ENCODE data around the gene MYO1D. TPM values are rescaled to one million over a fixed set of nuclear protein-coding genes. Genes with fewer than 3 reads are reported as not detected.
A peak's percentile ranks its signal among the peaks of the same experiment; 100 is the strongest.

MYO1D gene
- total RNA-seq, 2 donors from 2014 or later = 42.9 to 43.7 TPM

- Histone ChIP-seq H3K4me3 (ENCODE audit: low read length) (no peak overlapping the region), H3K27me3 (ENCODE audit: control insufficient read depth, insufficient read depth, low read length, poor library complexity, severe bottlenecking) (no peaks in the 10 kb centered on the region), H3K36me3 (ENCODE audit: control insufficient read depth, insufficient read depth, low read length) (peaks cover 33% of the 10 kb centered on the region), H3K27ac (ENCODE audit: low read depth, low read length) (no peak overlapping the region), H3K4me1 (ENCODE audit: control insufficient read depth, insufficient read depth, low read length) (no peaks in the 10 kb centered on the region), H3K9ac (ENCODE audit: extremely low read depth, low read length, poor library complexity, severe bottlenecking) (no peak overlapping the region), H3K9me3 (ENCODE audit: control insufficient read depth, low read length) (peaks cover 35% of the 10 kb centered on the region)
- 92 to 93% methylated on average over 5 to 13 of the region's 13 CpGs for WGBS, 2 experiments (ENCODE audit: insufficient coverage in 1 of 2, insufficient read length in 1 of 2)
- peak; percentile 52 for DNase-seq
- Mint-ChIP-seq H3K9me3 (peaks cover 5% of the 10 kb centered on the region), H3K4me1 (no peaks in the 10 kb centered on the region), H3K27ac (no peak overlapping the region), H3K36me3 (ENCODE audit: low read depth) (peaks cover 34% of the 10 kb centered on the region), H3K27me3 (ENCODE audit: insufficient read depth) (no peaks in the 10 kb centered on the region), H3K4me3 (no peak overlapping the region)
- TF ChIP-seq, protein P1, sequence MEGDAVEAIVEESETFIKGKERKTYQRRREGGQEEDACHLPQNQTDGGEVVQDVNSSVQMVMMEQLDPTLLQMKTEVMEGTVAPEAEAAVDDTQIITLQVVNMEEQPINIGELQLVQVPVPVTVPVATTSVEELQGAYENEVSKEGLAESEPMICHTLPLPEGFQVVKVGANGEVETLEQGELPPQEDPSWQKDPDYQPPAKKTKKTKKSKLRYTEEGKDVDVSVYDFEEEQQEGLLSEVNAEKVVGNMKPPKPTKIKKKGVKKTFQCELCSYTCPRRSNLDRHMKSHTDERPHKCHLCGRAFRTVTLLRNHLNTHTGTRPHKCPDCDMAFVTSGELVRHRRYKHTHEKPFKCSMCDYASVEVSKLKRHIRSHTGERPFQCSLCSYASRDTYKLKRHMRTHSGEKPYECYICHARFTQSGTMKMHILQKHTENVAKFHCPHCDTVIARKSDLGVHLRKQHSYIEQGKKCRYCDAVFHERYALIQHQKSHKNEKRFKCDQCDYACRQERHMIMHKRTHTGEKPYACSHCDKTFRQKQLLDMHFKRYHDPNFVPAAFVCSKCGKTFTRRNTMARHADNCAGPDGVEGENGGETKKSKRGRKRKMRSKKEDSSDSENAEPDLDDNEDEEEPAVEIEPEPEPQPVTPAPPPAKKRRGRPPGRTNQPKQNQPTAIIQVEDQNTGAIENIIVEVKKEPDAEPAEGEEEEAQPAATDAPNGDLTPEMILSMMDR (conservative IDR thresholded peaks at IDR 0.05) = no peak
These were observed 145.2 kb downstream of the MYO1D start for GRCh38 chr17:32731556-32732295.

- no peaks in the 10 kb centered on the region for H3K4me1 ChIP-seq (ENCODE audit: control insufficient read depth, insufficient read depth, low read length)
- Mint-ChIP-seq H3K4me3 (no peak overlapping the region), H3K4me1 (no peaks in the 10 kb centered on the region), H3K9me3 (peaks cover 18% of the 10 kb centered on the region), H3K36me3 (ENCODE audit: low read depth) (peaks cover 37% of the 10 kb centered on the region), H3K27me3 (ENCODE audit: insufficient read depth) (no peaks in the 10 kb centered on the region), H3K27ac (no peak overlapping the region)
- H3K27me3 ChIP-seq (ENCODE audit: control insufficient read depth, insufficient read depth, low read length, poor library complexity, severe bottlenecking) = no peaks in the 10 kb centered on the region
- no peak overlapping the region for H3K9ac ChIP-seq (ENCODE audit: extremely low read depth, low read length, poor library complexity, severe bottlenecking)
- no peak overlapping the region for H3K27ac ChIP-seq (ENCODE audit: low read depth, low read length)
- no peak for DNase-seq
- H3K4me3 ChIP-seq (ENCODE audit: low read length) = no peak overlapping the region
- peaks cover 22% of the 10 kb centered on the region for H3K36me3 ChIP-seq (ENCODE audit: control insufficient read depth, insufficient read depth, low read length)
- H3K9me3 ChIP-seq (ENCODE audit: control insufficient read depth, low read length) = peaks cover 27% of the 10 kb centered on the region
- TF ChIP-seq, protein P1 (conservative IDR thresholded peaks at IDR 0.05) = no peak
These were observed 149.2 kb downstream of the MYO1D start for GRCh38 chr17:32727681-32728080.

GRCh38 chr17:32725697-32726096 lies 151.2 kb downstream of the MYO1D start:
- Mint-ChIP-seq H3K27me3 (ENCODE audit: insufficient read depth) (no peaks in the 10 kb centered on the region), H3K4me3 (no peak overlapping the region), H3K4me1 (no peaks in the 10 kb centered on the region)

More at GRCh38 chr17:32725697-32726096, 151.2 kb downstream of the MYO1D start:
- peaks cover 36% of the 10 kb centered on the region for H3K36me3 Mint-ChIP-seq (ENCODE audit: low read depth)
- no peak overlapping the region for H3K27ac Mint-ChIP-seq
- WGBS, 2 experiments (ENCODE audit: insufficient coverage in 1 of 2, insufficient read length in 1 of 2) = 100% methylated on average over 1 of the region's 1 CpG; no CpG with 5 or more reads in 1 of the 2 experiments
- TF ChIP-seq, protein P1 (conservative IDR thresholded peaks at IDR 0.05) = no peak
- Histone ChIP-seq H3K27me3 (ENCODE audit: control insufficient read depth, insufficient read depth, low read length, poor library complexity, severe bottlenecking) (no peaks in the 10 kb centered on the region), H3K27ac (ENCODE audit: low read depth, low read length) (no peak overlapping the region), H3K4me3 (ENCODE audit: low read length) (no peak overlapping the region), H3K9ac (ENCODE audit: extremely low read depth, low read length, poor library complexity, severe bottlenecking) (no peak overlapping the region), H3K9me3 (ENCODE audit: control insufficient read depth, low read length) (peaks cover 18% of the 10 kb centered on the region), H3K4me1 (ENCODE audit: control insufficient read depth, insufficient read depth, low read length) (no peaks in the 10 kb centered on the region), H3K36me3 (ENCODE audit: control insufficient read depth, insufficient read depth, low read length) (peaks cover 17% of the 10 kb centered on the region)
- H3K9me3 Mint-ChIP-seq = peaks cover 12% of the 10 kb centered on the region
- no peak for DNase-seq
